Measurements from ENCODE around the gene ZNF329.

Gene ZNF329

GRCh38 chr19:58097349-58097748 lies 53.2 kb downstream of the ZNF329 start:
- no peak for DNase-seq (ENCODE audit: insufficient read length, low spot score)
- TF ChIP-seq POLR2A (IDR thresholded peaks at IDR 0.05; ENCODE audit: low read depth, low read length): no peak
- FAIRE-seq: no peak

GRCh38 chr19:58096884-58097283 lies 53.7 kb downstream of the ZNF329 start:
- no peak for FAIRE-seq
- TF ChIP-seq POLR2A (IDR thresholded peaks at IDR 0.05; ENCODE audit: low read depth, low read length): no peak
- no peak for DNase-seq (ENCODE audit: insufficient read length, low spot score)

GRCh38 chr19:58095328-58095727 lies 55.3 kb downstream of the ZNF329 start:
- no peak for FAIRE-seq
- no peak for TF ChIP-seq POLR2A (IDR thresholded peaks at IDR 0.05; ENCODE audit: low read depth, low read length)
- DNase-seq (ENCODE audit: insufficient read length, low spot score): no peak

GRCh38 chr19:58093071-58093470 lies 57.5 kb downstream of the ZNF329 start:
- DNase-seq (ENCODE audit: insufficient read length, low spot score) (no peak), FAIRE-seq (no peak)
- TF ChIP-seq POLR2A (IDR thresholded peaks at IDR 0.05; ENCODE audit: low read depth, low read length): no peak

DNA sequence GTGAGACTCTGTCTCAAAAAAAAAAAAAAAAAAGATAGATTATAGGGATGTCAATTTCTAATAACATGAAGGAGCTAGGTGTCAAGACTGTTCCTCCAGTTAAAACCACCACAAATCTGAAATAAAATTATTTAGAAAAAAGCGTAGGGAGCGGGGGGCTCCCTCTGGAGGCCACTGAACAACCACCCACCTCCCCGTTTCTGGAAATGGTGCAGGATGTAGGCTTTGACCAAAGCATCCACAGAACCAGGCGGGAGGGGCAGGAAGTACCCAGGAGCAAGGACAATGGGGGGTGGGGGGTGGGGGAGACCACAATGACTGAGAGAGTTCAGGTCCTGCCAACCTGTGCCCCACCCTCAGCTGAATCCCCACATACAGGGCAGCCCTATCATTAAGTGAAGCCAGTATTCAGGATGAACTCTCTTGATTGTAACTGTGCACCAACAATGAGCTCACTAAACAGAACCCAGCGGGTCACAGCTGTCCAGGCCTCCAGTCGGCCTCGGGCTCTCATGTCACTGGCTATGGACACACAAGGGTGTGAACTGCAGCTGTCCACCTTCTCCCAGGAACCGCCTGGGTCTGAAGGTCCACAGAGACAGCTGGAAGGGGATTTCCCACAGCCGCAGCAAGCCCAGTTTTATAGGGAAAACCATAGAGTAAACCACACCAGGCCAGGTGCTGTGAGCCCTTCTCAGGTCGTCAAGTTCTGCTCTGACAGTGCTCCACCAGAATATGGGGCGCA lies 59.2 kb downstream of the ZNF329 start:
- DNase-seq (ENCODE audit: insufficient read length, low spot score) (no peak), FAIRE-seq (no peak)
- no peak for TF ChIP-seq POLR2A (IDR thresholded peaks at IDR 0.05; ENCODE audit: low read depth, low read length)

- FAIRE-seq (no peak), DNase-seq (ENCODE audit: insufficient read length, low spot score) (no peak)
- TF ChIP-seq POLR2A (IDR thresholded peaks at IDR 0.05; ENCODE audit: low read depth, low read length): no peak
Observed at GRCh38 chr19:58089846-58090245, 60.7 kb downstream of the ZNF329 start.

DNA sequence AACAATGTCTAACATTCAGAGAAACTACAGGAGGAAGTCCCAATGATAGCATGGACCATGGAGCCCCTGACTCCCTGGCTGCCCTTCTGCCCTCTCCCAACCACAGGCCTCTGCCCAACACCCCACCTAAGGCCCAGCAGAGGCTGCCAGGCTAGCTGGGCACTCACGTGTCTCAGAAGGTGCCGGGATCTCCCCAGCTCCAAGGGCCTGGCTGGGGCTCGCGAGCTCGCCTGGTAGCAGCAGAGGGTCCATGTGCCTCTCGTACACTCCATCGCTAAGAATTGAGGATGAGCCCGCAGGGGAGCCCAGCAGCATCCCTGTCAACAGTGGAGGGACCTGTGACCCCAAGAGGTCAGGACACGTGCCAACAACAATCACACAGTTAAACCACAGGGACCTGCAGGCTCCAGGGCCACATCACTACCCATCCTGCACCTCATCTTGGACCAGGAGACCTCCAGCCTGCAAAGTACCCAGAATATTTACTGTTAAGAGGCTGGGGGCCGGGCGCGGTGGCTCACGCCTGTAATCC lies 62.0 kb downstream of the ZNF329 start:
- no peak for DNase-seq (ENCODE audit: insufficient read length, low spot score)
- TF ChIP-seq POLR2A (IDR thresholded peaks at IDR 0.05; ENCODE audit: low read depth, low read length): no peak
- no peak for FAIRE-seq

GRCh38 chr19:58086825-58087710 lies 63.5 kb downstream of the ZNF329 start:
- no peak for TF ChIP-seq POLR2A (IDR thresholded peaks at IDR 0.05; ENCODE audit: low read depth, low read length)
- FAIRE-seq (no peak), DNase-seq (ENCODE audit: insufficient read length, low spot score) (no peak)

DNA sequence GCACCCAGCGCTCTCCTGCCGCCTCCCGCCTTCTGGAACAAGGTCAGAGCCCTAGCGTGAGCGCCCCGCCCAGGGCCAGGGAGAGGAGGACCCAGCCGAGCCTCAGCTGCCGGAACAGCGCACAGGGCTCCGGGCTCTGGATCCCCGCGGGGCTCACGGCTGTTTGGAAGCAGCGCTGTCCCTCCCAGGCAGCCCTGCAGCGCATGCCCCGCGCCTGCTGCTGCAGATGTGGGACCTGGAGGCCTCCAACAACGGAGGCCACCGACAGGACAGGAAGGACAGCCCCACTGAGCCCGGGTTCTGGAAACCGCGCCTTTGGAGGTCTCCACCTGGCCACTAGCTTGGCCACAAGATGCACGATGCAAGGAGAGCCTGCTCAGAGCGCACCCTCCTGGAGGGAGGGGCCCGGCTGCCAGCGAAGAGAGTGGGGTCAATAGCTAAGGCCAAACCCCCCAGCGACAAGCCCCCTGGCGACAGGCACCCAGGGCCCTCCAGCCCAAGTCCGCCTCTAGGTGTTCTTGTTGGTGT lies 65.2 kb downstream of the ZNF329 start:
- FAIRE-seq (no peak), DNase-seq (ENCODE audit: insufficient read length, low spot score) (no peak)
- TF ChIP-seq POLR2A (IDR thresholded peaks at IDR 0.05; ENCODE audit: low read depth, low read length): no peak

DNA sequence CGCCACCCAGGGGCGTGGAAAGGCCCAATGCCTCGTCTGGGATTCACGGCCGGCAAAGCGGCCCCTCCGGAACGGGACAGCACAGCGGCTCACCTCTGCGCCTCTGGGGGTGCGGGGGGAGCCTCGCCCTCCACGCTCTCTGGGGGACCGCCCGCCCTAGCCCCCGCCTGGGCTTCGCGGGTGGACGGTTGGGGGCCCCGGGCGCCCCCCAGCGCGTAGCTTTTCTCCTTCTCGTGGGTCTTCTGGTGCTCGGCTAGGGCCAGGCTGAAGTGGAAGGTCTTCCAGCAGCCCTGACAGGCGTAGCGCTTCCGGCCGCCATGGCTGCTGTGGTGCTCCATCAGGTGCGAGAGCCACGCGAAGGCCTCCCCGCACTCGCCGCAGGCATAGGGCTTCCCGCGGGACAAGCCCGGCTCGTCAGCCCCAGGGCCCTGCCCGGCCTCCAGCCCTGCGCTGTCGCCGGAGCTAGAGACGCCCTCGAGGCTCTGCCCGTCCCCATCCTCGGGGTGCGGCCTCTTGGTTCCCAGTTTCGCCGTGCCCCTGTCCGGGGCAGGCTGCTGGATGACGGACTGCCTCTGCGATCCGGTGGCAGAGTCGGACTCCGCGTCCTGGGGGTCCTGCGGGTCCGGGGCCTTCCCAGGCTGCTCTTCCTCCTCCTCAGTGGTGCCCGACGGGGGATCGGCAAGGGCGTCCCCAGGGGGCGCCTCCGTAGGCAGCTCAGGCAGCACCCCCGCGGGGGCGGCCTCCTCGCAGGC lies 65.8 kb downstream of the ZNF329 start:
- DNase-seq (ENCODE audit: insufficient read length, low spot score) (no peak), FAIRE-seq (no peak)
- no peak for TF ChIP-seq POLR2A (IDR thresholded peaks at IDR 0.05; ENCODE audit: low read depth, low read length)

DNA sequence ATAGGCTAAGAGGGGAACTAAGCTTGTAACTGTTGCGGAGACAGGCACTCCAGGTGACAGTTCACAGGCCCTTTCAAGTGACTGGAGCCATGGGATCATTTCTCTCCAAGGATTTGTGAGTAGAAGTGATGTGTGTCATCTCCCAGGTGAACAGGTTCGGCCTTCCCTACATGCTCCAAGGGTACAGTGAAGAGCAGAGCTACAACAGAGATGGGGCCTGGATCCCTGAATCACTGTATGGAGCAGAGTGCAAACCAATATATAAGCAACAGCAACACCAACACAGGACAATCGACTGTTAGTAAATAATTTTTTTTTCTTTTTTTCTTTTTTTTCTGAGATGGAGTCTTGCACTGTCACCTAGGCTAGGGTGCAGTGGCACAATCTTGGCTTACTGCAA lies 67.6 kb downstream of the ZNF329 start:
- FAIRE-seq (no peak), DNase-seq (ENCODE audit: insufficient read length, low spot score) (no peak)
- no peak for TF ChIP-seq POLR2A (IDR thresholded peaks at IDR 0.05; ENCODE audit: low read depth, low read length)

DNA sequence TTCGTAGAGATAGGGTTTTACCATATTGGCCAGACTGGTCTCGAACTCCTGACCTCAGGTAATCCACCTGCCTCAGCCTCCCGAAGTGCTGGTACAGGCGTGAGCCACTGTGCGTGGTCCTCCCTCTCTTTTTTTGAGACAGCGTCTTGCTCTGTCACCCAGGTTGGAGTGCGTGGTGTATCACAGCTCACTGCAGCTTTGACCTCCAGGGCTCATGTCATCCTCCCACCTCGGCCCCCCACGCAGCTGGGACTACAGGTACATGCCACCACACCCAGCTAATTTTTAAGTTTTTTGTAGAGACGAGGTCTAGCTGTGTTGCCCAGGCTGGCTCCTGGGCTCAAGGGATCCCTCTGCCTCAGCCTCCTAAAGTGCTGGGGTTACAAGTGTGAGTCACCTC lies 70.8 kb downstream of the ZNF329 start:
- no peak for DNase-seq (ENCODE audit: insufficient read length, low spot score)
- no peak for FAIRE-seq
- no peak for TF ChIP-seq POLR2A (IDR thresholded peaks at IDR 0.05; ENCODE audit: low read depth, low read length)
